ENCODE results near the gene CST9. TPM values are rescaled to one million over a fixed set of nuclear protein-coding genes. Genes with fewer than 3 reads are reported as not detected.

The CST9 gene
- total RNA-seq, 1 experiment from 2014 or later = not detected

- no peaks in the 10 kb centered on the region for H3K9me3 ChIP-seq (ENCODE audit: control insufficient read depth, low read depth, low read length)
- peaks cover 38% of the 10 kb centered on the region in 2 experiments for H3K4me1 Mint-ChIP-seq
- no peak overlapping the region for H2AK5ac ChIP-seq (ENCODE audit: insufficient read length, low read length)
- no peaks in the 10 kb centered on the region for H3K79me2 ChIP-seq (ENCODE audit: insufficient read depth, low read length)
- H4K8ac ChIP-seq (replicated peaks; ENCODE audit: insufficient read length, low read depth, low read length) = no peak overlapping the region
- no peak overlapping the region for H2BK5ac ChIP-seq (ENCODE audit: insufficient read length, low read length)
- no peak for DNase-seq
- H3K4me2 ChIP-seq (ENCODE audit: insufficient read depth, insufficient read length, low read length) = no peak overlapping the region
- H2BK15ac ChIP-seq (ENCODE audit: low read depth, low read length) = no peak overlapping the region
- H3K18ac ChIP-seq (ENCODE audit: insufficient read length, low read depth, low read length) = no peak overlapping the region
- TF ChIP-seq CTCF (conservative IDR thresholded peaks at IDR 0.05) = no peak
- H3K4me1 ChIP-seq (ENCODE audit: insufficient read depth, low read length) = no peaks in the 10 kb centered on the region; the same call in 1 of the 2 replicates
- no peak overlapping the region for H2BK20ac ChIP-seq (ENCODE audit: low read depth, low read length, poor library complexity, severe bottlenecking)
- no peak overlapping the region for H3K56ac ChIP-seq (ENCODE audit: insufficient read length, low read depth, low read length)
- H3K9ac ChIP-seq (ENCODE audit: extremely low read depth, insufficient read length, low read length) = no peak overlapping the region
- H3K36me3 Mint-ChIP-seq (ENCODE audit: insufficient read depth in 1 of 3, low read depth in 3 of 3) = no peaks in the 10 kb centered on the region; a peak in 1 of 7 replicates
- H4K91ac ChIP-seq (ENCODE audit: insufficient read length, low read depth, low read length) = no peak overlapping the region
- no peak overlapping the region for H3K4me3 Mint-ChIP-seq
- H2BK12ac ChIP-seq (ENCODE audit: insufficient read length, low read depth, low read length) = no peak overlapping the region
- H2BK120ac ChIP-seq (ENCODE audit: low read depth, low read length, poor library complexity, severe bottlenecking) = no peak overlapping the region
- peaks cover 9% of the 10 kb centered on the region for H3K27me3 Mint-ChIP-seq (ENCODE audit: low read depth)
- no peaks in the 10 kb centered on the region for H3K79me1 ChIP-seq (ENCODE audit: insufficient read depth, low read depth, low read length, poor library complexity, severe bottlenecking)
- H3K4ac ChIP-seq (ENCODE audit: low read depth, low read length) = no peak overlapping the region
- no peaks in the 10 kb centered on the region for H3K23me2 ChIP-seq (ENCODE audit: insufficient read length, low read depth, low read length, poor library complexity, severe bottlenecking)
- H3K27me3 ChIP-seq (ENCODE audit: insufficient read depth, low read length) = no peaks in the 10 kb centered on the region
- H4K5ac ChIP-seq (ENCODE audit: insufficient read length, low read depth, low read length) = no peak overlapping the region
- H4K20me1 ChIP-seq (ENCODE audit: control insufficient read depth, insufficient read depth, insufficient read length) = no peaks in the 10 kb centered on the region
- no peak overlapping the region for H3K27ac Mint-ChIP-seq
- no peak overlapping the region for H2AFZ ChIP-seq (ENCODE audit: low read length)
- H3K23ac ChIP-seq (ENCODE audit: insufficient read length, low read depth, low read length) = no peak overlapping the region
- H3K14ac ChIP-seq (ENCODE audit: insufficient read depth, low read length) = no peak overlapping the region
- peaks cover 0 to 3% of the 10 kb centered on the region in 2 experiments; a peak in 1 of 5 replicates for H3K9me3 Mint-ChIP-seq
- no peak overlapping the region for H3K27ac ChIP-seq (ENCODE audit: insufficient read length, low read depth, low read length)
- no CpG with 5 or more reads among the region's 2 CpGs for WGBS (ENCODE audit: extremely low coverage, insufficient read length, low lambda C conversion rate)
- H3T11ph ChIP-seq (ENCODE audit: low read length) = no peak overlapping the region
Observed at GRCh38 chr20:23624324-23624691, 18.6 kb upstream of the CST9 start.
